NCI-H1417 treated with DMSO at 0.1 percent for 48 hours (cell line): ENCODE measurements around the gene SUN1.
"Not testable (repeated sequence)": the region's sequence is repeated elsewhere in the genome, so short reads cannot be mapped to it uniquely, and the experiment has no call there.

Source experiments
- DNase-seq: peaks from one replicate; lab custom pipeline; 2025; lab: John Stamatoyannopoulos, UW

SUN1 gene

DNA sequence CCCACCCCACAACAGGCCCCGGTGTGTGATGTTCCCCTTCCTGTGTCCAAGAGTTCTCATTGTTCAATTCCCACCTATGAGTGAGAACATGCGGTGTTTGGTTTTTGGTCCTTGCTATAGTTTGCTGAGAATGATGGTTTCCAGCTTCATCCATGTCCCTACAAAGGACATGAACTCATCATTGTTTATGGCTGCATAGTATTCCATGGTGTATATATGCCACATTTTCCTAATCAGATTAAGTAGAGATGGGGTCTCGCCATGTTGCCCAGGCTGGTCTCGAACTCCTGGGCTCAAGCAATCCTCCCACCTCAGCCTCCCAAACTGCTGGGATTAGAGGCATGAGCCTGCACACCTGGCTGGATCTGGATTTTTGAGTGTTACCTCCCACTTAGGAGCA lies 28.5 kb upstream of the SUN1 start:
- DNase-seq: not testable (repeated sequence)

DNA sequence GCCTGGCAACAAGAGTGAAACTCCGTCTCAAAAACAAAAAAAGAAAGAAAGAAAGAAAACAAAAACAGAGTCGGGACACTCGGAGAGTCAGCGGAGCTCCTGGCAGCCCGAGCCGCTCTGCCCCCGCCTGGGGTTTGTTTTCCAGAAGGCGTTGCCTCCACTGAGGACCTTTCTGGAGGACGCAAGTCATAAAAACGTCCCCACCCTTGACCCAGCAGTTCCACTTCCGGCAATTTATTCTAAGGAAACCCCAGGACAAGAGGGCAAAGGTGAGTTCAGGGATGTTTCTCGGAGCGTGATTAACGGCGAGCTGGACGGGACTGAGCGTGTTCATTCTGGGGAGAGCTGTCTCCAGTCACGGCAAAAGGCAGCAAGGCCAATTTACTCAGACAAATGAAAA lies 27.0 kb upstream of the SUN1 start:
- no peak for DNase-seq

- DNase-seq: no peak
Measured at GRCh38 chr7:815284-816216, 16.7 kb upstream of the SUN1 start.

DNA sequence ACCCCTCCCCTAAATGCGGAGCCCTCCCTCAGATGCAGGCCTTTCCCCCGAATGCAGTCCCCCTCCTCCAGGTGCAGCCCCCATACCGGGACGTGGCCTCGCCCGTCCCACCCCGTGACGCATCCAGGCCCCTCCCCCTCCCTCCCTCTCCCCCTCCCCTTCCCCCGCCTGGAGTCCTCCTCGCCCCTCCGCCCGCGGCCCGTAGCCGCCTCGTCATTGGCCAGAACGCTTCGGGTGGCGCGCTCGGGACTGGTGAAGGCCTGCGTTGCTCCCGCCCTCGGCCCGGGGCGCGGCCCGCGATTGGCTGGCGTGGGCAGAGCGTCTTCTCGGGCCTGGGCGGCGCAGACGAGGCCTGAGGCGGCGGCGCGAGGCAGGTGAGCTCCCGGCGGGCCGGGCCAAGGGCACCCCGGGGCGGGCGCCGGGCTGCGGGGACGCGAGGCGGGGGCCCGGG lies 16.0 kb upstream of the SUN1 start:
- peak; percentile 88 for DNase-seq

DNA sequence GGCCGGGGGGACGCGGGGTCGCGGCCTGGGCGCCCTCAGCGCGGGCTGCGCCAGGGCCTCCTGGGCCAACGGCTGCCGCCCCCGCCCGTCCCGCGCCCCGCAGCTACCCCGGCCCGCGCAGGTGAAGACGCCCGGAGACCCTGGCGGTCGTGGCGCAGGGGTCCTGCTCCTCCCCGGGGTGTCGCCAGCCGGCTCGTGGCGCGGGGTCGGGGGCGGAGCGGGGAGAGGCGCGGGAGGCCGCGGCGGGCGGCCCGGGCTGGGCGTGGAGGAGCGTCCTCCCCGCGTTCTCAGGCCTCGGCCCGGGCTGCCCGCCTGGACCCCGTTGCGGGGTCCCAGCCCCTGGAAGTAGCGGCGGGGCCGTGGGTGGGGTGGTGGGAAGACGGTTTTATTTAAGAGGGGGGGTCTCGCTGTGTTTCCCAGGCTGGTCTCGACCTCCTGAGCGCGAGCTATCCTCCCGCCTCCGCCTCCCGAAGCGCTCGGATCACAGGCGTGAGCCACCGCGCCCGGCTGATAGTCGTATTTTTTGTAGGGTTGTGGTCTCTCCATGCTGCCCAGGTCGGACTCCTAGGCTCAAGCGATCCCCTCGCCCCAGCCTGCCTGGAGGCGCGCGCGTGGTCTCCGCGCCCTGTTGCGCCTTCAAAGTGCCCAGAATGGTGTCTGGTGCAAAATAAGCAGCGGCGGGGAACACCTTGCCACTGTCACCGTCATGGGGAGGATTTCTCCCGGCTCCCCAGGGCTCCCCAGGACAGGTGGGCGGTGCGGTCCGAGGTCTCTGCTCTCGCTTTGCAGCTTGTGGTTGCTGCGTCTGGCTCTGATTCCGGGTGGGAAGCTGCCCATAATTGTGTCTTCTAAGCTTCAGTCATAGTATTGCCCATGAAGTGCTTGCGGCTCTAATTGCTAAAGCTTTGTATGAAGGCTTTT lies 15.3 kb upstream of the SUN1 start:
- no peak for DNase-seq

- DNase-seq: no peak
Measured at GRCh38 chr7:818031-818699, 14.1 kb upstream of the SUN1 start.

DNA sequence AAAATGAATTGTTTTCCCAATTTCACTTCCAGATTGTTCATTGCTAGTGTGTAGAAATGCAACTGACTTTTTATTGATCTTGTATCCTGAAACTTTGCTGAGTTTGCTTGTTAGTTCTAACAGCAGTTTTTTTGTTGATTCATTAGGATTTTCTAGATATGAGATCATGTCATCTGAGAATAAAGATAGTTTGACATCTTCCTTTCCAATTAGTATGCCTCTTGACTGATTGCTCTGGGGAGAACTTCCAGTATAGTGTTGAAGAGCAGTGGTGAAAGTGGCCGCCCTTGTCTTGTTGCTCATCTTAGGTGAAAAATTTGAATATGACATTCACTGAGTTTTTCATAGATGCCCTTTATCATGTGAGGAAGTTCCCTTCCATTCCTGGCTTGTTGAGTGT lies 11.9 kb upstream of the SUN1 start:
- DNase-seq: no peak

DNA sequence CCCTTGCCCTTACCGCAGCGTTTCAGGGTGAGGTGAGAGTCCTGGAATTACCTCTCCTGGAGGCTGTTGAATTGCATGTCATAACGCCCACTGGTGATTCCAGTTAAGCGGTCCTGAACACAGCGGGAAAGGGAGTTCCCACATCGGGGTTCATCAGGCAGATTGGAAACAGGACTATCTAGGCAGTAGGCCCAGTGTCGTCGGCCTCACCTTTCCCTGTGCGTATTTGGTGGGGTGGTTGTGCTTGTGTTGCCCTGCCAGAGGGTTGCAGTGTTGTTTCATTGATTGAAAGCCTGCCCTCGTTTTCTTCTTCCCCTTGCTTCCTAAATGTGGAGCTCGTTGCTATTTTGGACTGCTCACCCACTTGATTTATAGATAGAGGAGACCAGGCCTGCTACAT lies 10.6 kb upstream of the SUN1 start:
- DNase-seq: no peak

GRCh38 chr7:822692-823276 lies 9.5 kb upstream of the SUN1 start:
- DNase-seq: no peak

- DNase-seq: no peak
Measured at GRCh38 chr7:823649-824048, 8.6 kb upstream of the SUN1 start.

- no peak for DNase-seq
Measured at GRCh38 chr7:824081-824480, 8.2 kb upstream of the SUN1 start.

- DNase-seq: no peak
Measured at GRCh38 chr7:824664-825063, 7.6 kb upstream of the SUN1 start.

GRCh38 chr7:825386-825785 lies 6.9 kb upstream of the SUN1 start:
- DNase-seq: no peak

GRCh38 chr7:826230-826917 lies 5.9 kb upstream of the SUN1 start:
- no peak for DNase-seq

DNA sequence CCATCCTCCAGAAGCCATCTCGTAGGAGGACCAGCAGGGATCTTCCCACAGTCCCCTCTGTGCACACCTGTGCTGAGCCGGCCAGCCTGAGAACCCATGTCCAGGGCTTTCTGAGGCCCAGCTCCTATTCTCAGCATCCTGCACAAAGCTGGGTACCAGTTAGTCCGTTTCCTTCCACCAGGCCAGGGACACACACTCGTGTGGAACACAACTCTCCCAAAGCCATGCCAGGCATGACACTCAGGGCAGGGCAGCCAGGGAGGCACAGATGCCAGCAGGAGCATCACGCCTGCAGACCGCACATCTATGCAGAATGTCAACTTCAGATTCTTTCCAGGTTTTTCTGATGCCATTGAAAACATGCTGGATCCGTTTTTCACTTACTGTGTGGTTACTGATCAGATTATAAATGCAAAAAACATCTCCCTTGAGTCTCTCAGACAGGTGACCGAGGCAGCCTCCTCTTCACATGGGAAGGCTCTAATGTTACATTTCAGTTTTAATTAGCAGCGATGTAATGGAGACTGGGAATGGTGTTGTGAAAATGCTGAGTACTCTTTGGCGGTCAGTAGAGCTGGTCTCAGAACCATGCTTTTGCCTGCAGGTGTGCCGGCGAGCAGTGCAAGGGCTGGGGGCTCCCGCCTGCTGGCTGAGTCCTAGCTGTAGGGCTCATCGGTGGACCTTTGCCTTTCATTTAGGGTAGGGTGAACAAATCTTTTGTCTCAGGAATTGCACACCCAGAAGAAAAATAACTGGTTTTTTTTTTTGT lies 3.3 kb upstream of the SUN1 start:
- DNase-seq: no peak

DNA sequence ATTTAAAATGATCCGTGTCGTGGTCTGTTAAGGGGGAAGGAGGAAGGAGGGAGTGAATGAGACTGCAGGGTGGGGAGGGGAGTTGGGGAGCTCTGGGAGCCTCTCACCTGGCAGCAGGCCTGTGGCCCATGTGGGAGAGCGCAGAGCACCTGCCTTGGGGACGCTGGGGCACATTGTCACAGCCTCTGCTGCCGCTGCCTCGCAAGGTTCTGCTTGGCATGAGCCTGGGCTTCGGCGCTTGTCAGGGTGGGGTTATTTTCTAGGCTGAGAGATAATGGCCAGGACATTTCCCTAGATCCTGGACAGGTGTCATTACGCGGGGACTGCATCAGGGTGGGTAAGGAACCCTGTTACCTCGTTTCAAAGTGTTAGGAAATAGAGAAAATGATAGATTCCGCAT lies 2.2 kb upstream of the SUN1 start:
- DNase-seq: no peak

DNA sequence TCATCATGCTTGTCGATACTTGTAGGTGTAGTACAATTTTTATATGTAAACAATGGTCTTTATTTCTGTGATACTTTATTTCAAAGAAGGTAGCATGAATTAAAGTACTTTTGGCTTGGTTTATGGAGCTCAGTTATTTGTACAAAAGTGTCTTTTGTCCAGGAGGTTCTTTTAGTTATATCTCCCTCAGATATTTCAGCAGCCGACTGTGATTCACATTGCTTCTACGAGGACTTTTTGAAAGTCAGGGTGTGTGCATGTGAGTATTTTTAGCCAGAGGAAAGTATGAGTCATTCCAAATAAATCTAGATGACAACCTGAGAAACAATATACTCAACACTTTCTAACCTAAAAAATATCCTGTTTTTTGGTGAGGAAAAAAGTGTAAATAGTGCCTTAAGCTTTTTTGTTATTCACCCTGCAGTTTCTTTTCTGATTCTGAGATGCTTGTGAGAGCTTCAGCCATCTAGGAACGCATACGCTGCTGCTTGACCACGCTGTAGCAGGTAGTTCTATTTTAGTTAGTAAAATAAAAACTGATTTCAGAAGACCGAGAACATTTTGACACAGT lies 595 bp upstream of the SUN1 start:
- DNase-seq: no peak

DNA sequence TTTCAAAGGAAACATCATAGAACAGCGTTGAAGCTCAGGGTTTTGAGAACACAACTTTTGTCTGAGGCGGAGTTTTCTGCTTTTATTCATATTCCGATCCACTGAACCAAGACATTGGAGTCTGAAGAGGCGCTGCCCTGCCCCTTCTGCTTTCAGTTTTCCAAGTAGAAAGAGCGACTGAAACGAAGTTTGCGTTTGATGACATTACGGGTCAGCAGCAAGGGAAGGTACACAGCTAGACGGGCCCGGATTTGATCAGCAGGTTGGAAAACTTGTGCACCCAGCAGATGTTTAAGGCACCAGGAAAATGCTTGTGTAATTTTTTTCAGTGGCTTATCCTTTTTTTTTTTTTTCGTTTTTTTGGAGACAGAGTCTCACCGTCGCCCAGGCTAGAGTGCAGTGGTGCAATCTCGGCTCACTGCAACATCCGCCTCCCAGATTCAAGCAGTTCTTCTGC lies 720 bp downstream of the SUN1 start:
- no peak for DNase-seq

DNA sequence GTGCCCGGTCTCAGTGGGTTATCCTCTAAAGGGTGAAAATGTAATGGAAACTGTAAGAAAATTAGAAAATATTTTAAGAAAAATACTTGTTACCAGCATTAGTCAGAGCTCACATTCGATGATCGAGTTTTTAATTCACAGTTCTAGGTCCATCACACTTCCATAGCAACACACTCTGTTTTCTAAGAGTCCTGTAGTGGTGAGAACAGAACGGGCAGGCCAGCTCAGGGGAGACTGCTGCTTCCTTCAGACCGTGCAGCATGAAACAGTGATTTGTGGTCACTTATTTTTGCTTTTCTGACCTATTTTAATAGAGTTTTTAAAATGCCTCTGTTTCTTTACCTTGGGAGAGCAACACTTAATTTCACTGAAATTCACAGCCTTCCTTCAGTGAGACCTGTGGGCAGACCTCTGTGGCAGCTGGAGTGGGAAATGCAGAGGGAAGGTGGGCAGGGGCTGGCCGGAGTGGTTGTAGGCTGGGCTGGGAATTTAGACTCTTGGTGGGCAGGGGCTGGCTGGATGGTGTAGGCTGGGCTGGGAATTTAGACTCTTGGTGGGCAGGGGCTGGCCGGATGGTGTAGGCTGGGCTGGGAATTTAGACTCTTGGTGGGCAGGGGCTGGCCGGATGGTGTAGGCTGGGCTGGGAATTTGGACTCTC lies 1.5 kb downstream of the SUN1 start:
- DNase-seq: no peak

DNA sequence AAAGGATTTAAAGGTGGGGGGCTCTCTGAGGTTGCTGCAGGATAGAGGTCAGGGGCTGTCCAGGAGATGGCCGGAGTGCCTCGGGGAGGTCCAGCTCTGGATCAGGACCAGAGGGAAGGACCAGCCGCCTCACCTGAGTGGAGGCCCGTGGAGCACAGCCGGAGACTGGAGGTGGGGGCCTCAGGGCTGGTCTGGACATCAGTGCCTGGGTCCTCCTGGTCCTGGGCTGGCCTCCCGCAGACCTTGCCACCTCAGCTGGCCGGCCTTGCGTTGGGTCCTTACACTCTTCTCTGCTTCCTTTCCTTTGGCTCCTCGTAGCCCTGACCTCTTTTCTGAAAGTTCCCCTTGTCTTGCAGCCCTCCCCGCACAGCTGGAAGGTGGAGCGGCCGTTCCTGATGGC lies 2.0 kb downstream of the SUN1 start:
- no peak for DNase-seq
